Endodermal cell (in vitro differentiated cells): Measurements from ENCODE around the gene EPHB1. TPM values are rescaled to one million over a fixed set of nuclear protein-coding genes. Genes with fewer than 3 reads are reported as not detected.
A peak's percentile ranks its signal among the peaks of the same experiment; 100 is the strongest.

ENCODE experiments used
- DNase-seq: peaks from one replicate; pipeline ENCODE4 v3.0.0-alpha.2; 2017
- H3K27ac ChIP-seq: 2 replicates; pipeline ENCODE4 v1.5.1; 2013; ENCODE audit warnings: mild to moderate bottlenecking, low read depth, low read length, moderate library complexity
- H3K27me3 ChIP-seq: 2 replicates; pipeline ENCODE4 v1.6.1; 2013; ENCODE audit warnings: mild to moderate bottlenecking, low read length, moderate library complexity; ENCODE audit not compliant: insufficient read depth, control insufficient read depth, poor library complexity, severe bottlenecking
- H3K36me3 ChIP-seq: 2 replicates; pipeline ENCODE4 v1.7.0; 2013; ENCODE audit warnings: mild to moderate bottlenecking, low read length, moderate library complexity; ENCODE audit not compliant: control insufficient read depth, insufficient read depth
- H3K4me1 ChIP-seq: one replicate; pipeline ENCODE4 v1.7.0; 2013; ENCODE audit warnings: low read length; ENCODE audit not compliant: control insufficient read depth, insufficient read depth
- H3K4me3 ChIP-seq: 2 replicates; pipeline ENCODE4 v1.5.1; 2013; ENCODE audit warnings: mild to moderate bottlenecking, low read length, moderate library complexity
- H3K9ac ChIP-seq: 2 replicates; pipeline ENCODE4 v1.6.1; 2013; ENCODE audit warnings: mild to moderate bottlenecking, low read length, moderate library complexity; ENCODE audit not compliant: poor library complexity, severe bottlenecking; ENCODE audit errors: extremely low read depth
- H3K9me3 ChIP-seq: 2 replicates; pipeline ENCODE4 v1.6.1; 2013; ENCODE audit warnings: mild to moderate bottlenecking, low read length, moderate library complexity; ENCODE audit not compliant: control insufficient read depth
- H3K27ac Mint-ChIP-seq: 2 replicates; pipeline ENCODE4 v1.8.0; 2020; ENCODE audit warnings: mixed read lengths
- H3K27me3 Mint-ChIP-seq: 2 replicates; pipeline ENCODE4 v1.8.0; 2021; ENCODE audit warnings: mild to moderate bottlenecking, mixed read lengths; ENCODE audit not compliant: insufficient read depth
- H3K36me3 Mint-ChIP-seq: 2 replicates; pipeline ENCODE4 v1.8.0; 2020; ENCODE audit warnings: low read depth, mixed read lengths
- H3K4me1 Mint-ChIP-seq: 2 replicates; pipeline ENCODE4 v1.8.0; 2020; ENCODE audit warnings: mixed read lengths
- H3K4me3 Mint-ChIP-seq: 2 replicates; pipeline ENCODE4 v1.8.0; 2020; ENCODE audit warnings: mild to moderate bottlenecking, moderate library complexity, mixed read lengths
- H3K9me3 Mint-ChIP-seq: 2 replicates; pipeline ENCODE4 v1.8.0; 2020; ENCODE audit warnings: mild to moderate bottlenecking, mixed read lengths
- CTCF ChIP-seq: fragments of 200-600 bp; sonication (generic); conservative IDR thresholded peaks from 2 replicates; pipeline ENCODE4 v1.5.0; 2021; ENCODE audit warnings: antibody characterized with exemption, mild to moderate bottlenecking
- WGBS, 2 experiments: methylation state at CpG; one replicate each; pipeline versions ENCODE4 v1.1.5 to v1.1.7; 2013; ENCODE audit warnings: missing lambda C conversion rate in 2 of 2, mixed read lengths in 1 of 2; ENCODE audit not compliant: insufficient coverage in 1 of 2, insufficient read length in 1 of 2; 5-methylcytosine and 5-hydroxymethylcytosine counted together
- total RNA-seq, 2 donors: library from RNA; stranded (reverse); fragmentation: NEBNext Ultra II Directional in 1 of 2; extraction: Animal tissue kit (Norgen Biotek cat#: 25700) in 1 of 2; gene quantifications; 2 replicates in 1 of 2; 3 replicates in 1 of 2; pipeline ENCODE4 v1.2.1, GENCODE V29; 2021

The EPHB1 gene
- total RNA-seq, 2 donors from 2014 or later = 2.9 to 3.6 TPM

GRCh38 chr3:134974624-134975023 lies 179.6 kb downstream of the EPHB1 start:
- no peak for DNase-seq
- H3K4me3 Mint-ChIP-seq = no peak overlapping the region
- H3K4me1 Mint-ChIP-seq = peaks cover 23% of the 10 kb centered on the region
- no peaks in the 10 kb centered on the region for H3K9me3 Mint-ChIP-seq
- TF ChIP-seq CTCF = no peak
- WGBS, 2 experiments = 62 to 67% methylated on average over 3 of the region's 3 CpGs
- peaks cover 35% of the 10 kb centered on the region for H3K27me3 Mint-ChIP-seq
- Histone ChIP-seq H3K36me3 (no peaks in the 10 kb centered on the region), H3K4me3 (no peak overlapping the region), H3K9ac (no peak overlapping the region), H3K27ac (no peak overlapping the region), H3K27me3 (peaks cover 54% of the 10 kb centered on the region), H3K4me1 (no peaks in the 10 kb centered on the region), H3K9me3 (no peaks in the 10 kb centered on the region)
- H3K27ac Mint-ChIP-seq = no peak overlapping the region
- H3K36me3 Mint-ChIP-seq = no peaks in the 10 kb centered on the region

GRCh38 chr3:134976948-134977347 lies 181.9 kb downstream of the EPHB1 start:
- Mint-ChIP-seq H3K36me3 (no peaks in the 10 kb centered on the region), H3K27ac (no peak overlapping the region), H3K9me3 (no peaks in the 10 kb centered on the region), H3K4me1 (peaks cover 9% of the 10 kb centered on the region), H3K27me3 (peaks cover 53% of the 10 kb centered on the region), H3K4me3 (no peak overlapping the region)
- Histone ChIP-seq H3K9me3 (no peaks in the 10 kb centered on the region), H3K4me3 (no peak overlapping the region), H3K27me3 (peaks cover 76% of the 10 kb centered on the region), H3K36me3 (no peaks in the 10 kb centered on the region), H3K27ac (no peak overlapping the region), H3K9ac (no peak overlapping the region), H3K4me1 (no peaks in the 10 kb centered on the region)
- DNase-seq = no peak
- TF ChIP-seq CTCF = peak; percentile 57
- WGBS, 2 experiments = 94 to 100% methylated on average over 2 to 3 of the region's 3 CpGs

GRCh38 chr3:134978658-134979057 lies 183.6 kb downstream of the EPHB1 start:
- no peak overlapping the region for H3K9ac ChIP-seq
- no peak overlapping the region for H3K27ac ChIP-seq
- H3K36me3 ChIP-seq = no peaks in the 10 kb centered on the region
- no peak overlapping the region for H3K4me3 ChIP-seq
- peaks cover 67% of the 10 kb centered on the region for H3K27me3 Mint-ChIP-seq
- H3K4me1 Mint-ChIP-seq = peaks cover 9% of the 10 kb centered on the region
- H3K36me3 Mint-ChIP-seq = no peaks in the 10 kb centered on the region
- no peaks in the 10 kb centered on the region for H3K4me1 ChIP-seq
- H3K9me3 ChIP-seq = no peaks in the 10 kb centered on the region
- peaks cover 92% of the 10 kb centered on the region for H3K27me3 ChIP-seq
- no peak overlapping the region for H3K4me3 Mint-ChIP-seq
- 78% methylated on average over 1 of the region's 1 CpG; no CpG with 5 or more reads in 1 of the 2 experiments for WGBS, 2 experiments
- peak; percentile 56 for TF ChIP-seq CTCF
- DNase-seq = no peak
- H3K9me3 Mint-ChIP-seq = no peaks in the 10 kb centered on the region
- H3K27ac Mint-ChIP-seq = no peak overlapping the region
